Gastroesophageal sphincter (tissue), 3 donors: ENCODE data around the gene RPL37A.

Experiments
- POLR2A ChIP-seq, 2 donors: fragments of 450-650 bp; IDR thresholded peaks; one replicate each; pipeline ENCODE4 v1.6.1; 2017; ENCODE audit warnings: antibody characterized with exemption in 2 of 2, mild to moderate bottlenecking in 2 of 2, moderate library complexity in 1 of 2
- POLR2AphosphoS5 ChIP-seq: sonication (generic); formaldehyde crosslinking; IDR thresholded peaks from one replicate; pipeline ENCODE4 v1.6.1; 2017; ENCODE audit warnings: antibody characterized with exemption
- TF ChIP-seq, protein P1 (sequence below), 4 experiments: fragments of 200-600 bp in 2 of 4; fragments of 450-650 bp in 2 of 4; sonication (generic) in 1 of 4; IDR thresholded peaks; one replicate each; pipeline ENCODE4 v1.5.1; 2017 to 2019; ENCODE audit warnings: antibody characterized with exemption in 4 of 4, mild to moderate bottlenecking in 2 of 4, moderate library complexity in 2 of 4

DNA sequence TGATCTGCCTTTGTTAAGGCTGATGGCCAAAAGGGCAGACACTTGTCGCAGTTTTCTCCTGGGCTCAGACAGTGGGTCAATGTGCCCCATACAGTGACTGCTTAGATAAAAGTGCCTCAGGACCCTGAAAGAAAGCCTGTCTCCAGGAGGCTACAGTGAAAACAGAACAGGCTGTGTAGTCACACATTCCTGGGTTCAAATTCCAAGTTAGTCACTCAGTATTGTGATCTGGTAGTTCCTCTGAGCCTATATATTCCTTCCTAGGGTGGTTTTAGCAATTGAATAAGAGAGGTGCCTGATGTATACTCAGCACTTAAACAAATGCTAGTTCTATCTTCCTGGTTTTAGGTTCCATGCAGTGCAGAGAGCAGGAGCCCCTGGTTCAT is 54.4 kb downstream of the RPL37A start:
- TF ChIP-seq POLR2A (IDR thresholded peaks at IDR 0.05) (no peak), POLR2AphosphoS5 (no peak)
- TF ChIP-seq, protein P1, sequence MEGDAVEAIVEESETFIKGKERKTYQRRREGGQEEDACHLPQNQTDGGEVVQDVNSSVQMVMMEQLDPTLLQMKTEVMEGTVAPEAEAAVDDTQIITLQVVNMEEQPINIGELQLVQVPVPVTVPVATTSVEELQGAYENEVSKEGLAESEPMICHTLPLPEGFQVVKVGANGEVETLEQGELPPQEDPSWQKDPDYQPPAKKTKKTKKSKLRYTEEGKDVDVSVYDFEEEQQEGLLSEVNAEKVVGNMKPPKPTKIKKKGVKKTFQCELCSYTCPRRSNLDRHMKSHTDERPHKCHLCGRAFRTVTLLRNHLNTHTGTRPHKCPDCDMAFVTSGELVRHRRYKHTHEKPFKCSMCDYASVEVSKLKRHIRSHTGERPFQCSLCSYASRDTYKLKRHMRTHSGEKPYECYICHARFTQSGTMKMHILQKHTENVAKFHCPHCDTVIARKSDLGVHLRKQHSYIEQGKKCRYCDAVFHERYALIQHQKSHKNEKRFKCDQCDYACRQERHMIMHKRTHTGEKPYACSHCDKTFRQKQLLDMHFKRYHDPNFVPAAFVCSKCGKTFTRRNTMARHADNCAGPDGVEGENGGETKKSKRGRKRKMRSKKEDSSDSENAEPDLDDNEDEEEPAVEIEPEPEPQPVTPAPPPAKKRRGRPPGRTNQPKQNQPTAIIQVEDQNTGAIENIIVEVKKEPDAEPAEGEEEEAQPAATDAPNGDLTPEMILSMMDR (IDR thresholded peaks at IDR 0.05): no peak
